Measurements from ENCODE around the gene RAD51AP1.

The RAD51AP1 gene

GRCh38 chr12:4538207-4539160 is at the start of gene RAD51AP1:
TSS of gene RAD51AP1 (plus strand) at chr12:4538890. CDS start at chr12:4538940, 50 bp downstream.
- peak; percentile 83 for DNase-seq (ENCODE audit: low spot score)
- in situ Hi-C loops (cut with MboI; ENCODE audit: low pct_unique_long_range_greater_than_20kb, low sequenced_read_pairs, unreplicated experiment): loop anchor here (25.0 kb wide), 1 partner anchor 651 kb away; no protein-coding TSS in a partner anchor
- no peak for TF ChIP-seq CTCF (IDR thresholded peaks at IDR 0.05; ENCODE audit: extremely low read depth, insufficient read depth, missing control alignments)

GRCh38 chr12:4489556-4489955 is 49.1 kb upstream of the RAD51AP1 start:
- in situ Hi-C loops (cut with MboI; ENCODE audit: low pct_unique_long_range_greater_than_20kb, low sequenced_read_pairs, unreplicated experiment): no loop called here
- TF ChIP-seq CTCF (IDR thresholded peaks at IDR 0.05; ENCODE audit: extremely low read depth, insufficient read depth, missing control alignments): no peak
- DNase-seq (ENCODE audit: low spot score): no peak

GRCh38 chr12:4490973-4491372 is 47.7 kb upstream of the RAD51AP1 start:
- TF ChIP-seq CTCF (IDR thresholded peaks at IDR 0.05; ENCODE audit: extremely low read depth, insufficient read depth, missing control alignments): no peak
- DNase-seq (ENCODE audit: low spot score): no peak
- in situ Hi-C loops (cut with MboI; ENCODE audit: low pct_unique_long_range_greater_than_20kb, low sequenced_read_pairs, unreplicated experiment): no loop called here

GRCh38 chr12:4496145-4496838 is 42.4 kb upstream of the RAD51AP1 start:
- no peak for TF ChIP-seq CTCF (IDR thresholded peaks at IDR 0.05; ENCODE audit: extremely low read depth, insufficient read depth, missing control alignments)
- peak; percentile 41 for DNase-seq (ENCODE audit: low spot score)
- in situ Hi-C loops (cut with MboI; ENCODE audit: low pct_unique_long_range_greater_than_20kb, low sequenced_read_pairs, unreplicated experiment): no loop called here

- DNase-seq (ENCODE audit: low spot score): no peak
These were observed 39.5 kb upstream of the RAD51AP1 start for GRCh38 chr12:4499186-4499585.

More at GRCh38 chr12:4499186-4499585, 39.5 kb upstream of the RAD51AP1 start:
- no peak for TF ChIP-seq CTCF (IDR thresholded peaks at IDR 0.05; ENCODE audit: extremely low read depth, insufficient read depth, missing control alignments)
- in situ Hi-C loops (cut with MboI; ENCODE audit: low pct_unique_long_range_greater_than_20kb, low sequenced_read_pairs, unreplicated experiment): no loop called here

Data from GM13977 (cell line).